PC-9 (cell line): ENCODE measurements around the gene BIK.

ENCODE experiments used
- CTCF ChIP-seq: fragments of 200-600 bp; sonication (generic); conservative IDR thresholded peaks from 2 replicates; pipeline ENCODE4 v1.6.1; 2017; ENCODE audit warnings: mixed run types, antibody characterized with exemption, mild to moderate bottlenecking, moderate library complexity
- EZH2 ChIP-seq: fragments of 200-600 bp; sonication (generic); IDR thresholded peaks from 2 replicates; pipeline ENCODE4 v1.8.0; 2017; ENCODE audit warnings: antibody characterized with exemption, low read depth

DNA sequence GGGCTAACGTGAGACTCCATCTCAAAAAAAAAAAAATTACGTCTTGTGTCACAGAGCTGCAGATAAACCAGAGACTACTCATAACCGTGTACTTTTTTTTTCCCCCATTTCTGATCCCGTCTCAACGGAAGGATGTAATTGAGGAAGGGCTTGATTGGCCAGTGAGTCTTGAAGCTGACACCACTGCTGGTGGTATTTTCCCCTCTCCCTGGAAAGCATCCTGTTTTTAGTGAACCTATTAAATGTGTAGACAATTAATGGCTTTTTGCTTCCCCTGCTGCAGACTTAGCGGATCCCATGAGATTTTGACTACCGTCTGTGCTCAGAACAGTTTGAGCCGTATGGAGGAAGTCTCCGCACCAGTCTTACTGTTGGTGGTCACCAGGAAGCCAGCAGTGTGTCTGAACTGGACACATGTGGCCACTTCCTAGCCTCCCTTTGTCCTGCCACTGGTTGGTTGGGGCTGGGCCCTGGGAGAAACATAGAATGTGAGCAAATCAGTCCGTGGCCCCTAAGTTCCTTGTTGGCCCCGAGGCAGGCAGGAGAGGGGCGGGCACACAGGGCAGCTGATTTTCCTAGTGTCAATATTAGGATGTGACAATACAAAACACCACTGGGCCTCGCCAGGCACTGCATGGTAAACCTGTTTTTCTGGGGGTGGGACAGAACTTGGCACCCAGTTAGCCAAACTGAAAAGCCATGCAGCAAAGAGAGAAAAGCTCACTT lies 3.1 kb downstream of the BIK start:
- TF ChIP-seq EZH2 (no peak), CTCF (no peak)
